Measurements from ENCODE around the gene EHMT1. TPM values are rescaled to one million over a fixed set of nuclear protein-coding genes. Genes with fewer than 3 reads are reported as not detected.
"Not testable (repeated sequence)": the region's sequence is repeated elsewhere in the genome, so short reads cannot be mapped to it uniquely, and the experiment has no call there.

Gene EHMT1
- total RNA-seq, 6 experiments from 2014 or later = 41.0 to 116 (median 46.9) TPM

DNA sequence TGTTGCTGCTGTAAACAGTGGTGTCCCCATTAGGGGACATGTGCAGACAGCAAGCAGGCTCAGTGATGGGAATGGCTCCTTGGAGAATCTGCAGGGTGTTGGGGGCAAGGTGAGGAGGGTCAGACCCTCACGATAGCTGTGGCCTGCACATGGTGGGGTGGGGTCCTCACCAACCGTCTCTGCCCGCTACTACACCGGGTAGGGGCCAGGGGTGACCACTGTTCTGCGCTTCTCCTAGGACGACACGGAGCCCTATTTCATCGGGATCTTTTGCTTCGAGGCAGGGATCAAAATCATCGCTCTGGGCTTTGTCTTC, 263.7 kb downstream of the EHMT1 start:
- H3K27ac Mint-ChIP-seq = no peak overlapping the region
- DNase-seq = no peak
- TF ChIP-seq, protein P1, sequence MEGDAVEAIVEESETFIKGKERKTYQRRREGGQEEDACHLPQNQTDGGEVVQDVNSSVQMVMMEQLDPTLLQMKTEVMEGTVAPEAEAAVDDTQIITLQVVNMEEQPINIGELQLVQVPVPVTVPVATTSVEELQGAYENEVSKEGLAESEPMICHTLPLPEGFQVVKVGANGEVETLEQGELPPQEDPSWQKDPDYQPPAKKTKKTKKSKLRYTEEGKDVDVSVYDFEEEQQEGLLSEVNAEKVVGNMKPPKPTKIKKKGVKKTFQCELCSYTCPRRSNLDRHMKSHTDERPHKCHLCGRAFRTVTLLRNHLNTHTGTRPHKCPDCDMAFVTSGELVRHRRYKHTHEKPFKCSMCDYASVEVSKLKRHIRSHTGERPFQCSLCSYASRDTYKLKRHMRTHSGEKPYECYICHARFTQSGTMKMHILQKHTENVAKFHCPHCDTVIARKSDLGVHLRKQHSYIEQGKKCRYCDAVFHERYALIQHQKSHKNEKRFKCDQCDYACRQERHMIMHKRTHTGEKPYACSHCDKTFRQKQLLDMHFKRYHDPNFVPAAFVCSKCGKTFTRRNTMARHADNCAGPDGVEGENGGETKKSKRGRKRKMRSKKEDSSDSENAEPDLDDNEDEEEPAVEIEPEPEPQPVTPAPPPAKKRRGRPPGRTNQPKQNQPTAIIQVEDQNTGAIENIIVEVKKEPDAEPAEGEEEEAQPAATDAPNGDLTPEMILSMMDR (IDR thresholded peaks at IDR 0.05) = no peak
- H3K4me1 Mint-ChIP-seq (ENCODE audit: low read depth) = no peaks in the 10 kb centered on the region
- H3K9me3 Mint-ChIP-seq = no peaks in the 10 kb centered on the region; the same call in 1 of the 2 replicates
- H3K4me3 Mint-ChIP-seq = no peak overlapping the region
- no peaks in the 10 kb centered on the region for H3K36me3 Mint-ChIP-seq (ENCODE audit: low read depth)
- H3K27me3 Mint-ChIP-seq (ENCODE audit: insufficient read depth) = peaks cover 2% of the 10 kb centered on the region; the same call in 1 of the 2 replicates

DNA sequence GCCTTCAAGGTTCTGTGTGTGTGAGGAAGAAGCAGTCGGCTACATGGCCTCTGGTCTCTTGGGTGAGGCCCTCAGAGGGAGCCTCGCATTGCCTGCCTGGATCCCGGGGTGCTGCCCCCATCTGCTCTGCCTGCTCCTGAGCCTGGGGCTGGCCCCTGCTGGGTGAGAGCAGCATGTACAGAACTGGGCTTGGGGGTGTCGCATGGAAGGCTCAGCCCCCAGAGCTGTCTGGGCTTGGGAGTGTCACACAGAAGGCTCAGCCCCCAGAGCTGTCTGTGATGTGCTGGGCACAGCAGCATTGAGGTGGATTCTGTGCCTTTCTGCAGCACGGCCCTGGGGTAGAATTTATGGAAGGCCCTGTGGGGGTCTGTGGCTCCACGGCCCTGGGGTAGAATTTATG, 265.2 kb downstream of the EHMT1 start:
- H3K27ac Mint-ChIP-seq; H3K4me1 Mint-ChIP-seq (ENCODE audit: low read depth); H3K27me3 Mint-ChIP-seq (ENCODE audit: insufficient read depth); DNase-seq; H3K4me3 Mint-ChIP-seq; H3K36me3 Mint-ChIP-seq (ENCODE audit: low read depth); H3K9me3 Mint-ChIP-seq: not testable (repeated sequence)

DNA sequence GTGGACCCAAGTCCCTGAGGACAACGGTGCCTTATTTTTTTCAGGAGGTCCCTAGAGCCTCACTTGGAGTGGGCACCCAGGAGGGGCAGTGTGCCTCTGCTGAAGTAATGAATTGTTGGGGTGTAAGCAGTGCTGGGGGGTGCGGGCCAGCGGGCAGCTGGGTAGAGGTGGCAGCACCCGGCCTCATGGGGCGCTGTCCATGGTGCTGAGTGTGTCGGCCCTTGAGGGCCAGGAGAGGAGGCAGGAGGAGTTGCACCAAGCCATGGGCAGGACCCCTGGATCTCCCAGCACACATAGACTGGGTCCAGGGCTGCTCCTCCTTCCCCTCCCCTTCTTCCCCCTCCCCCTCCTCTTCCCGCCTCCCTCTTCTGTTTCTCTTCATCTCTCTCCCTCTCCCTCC, 265.7 kb downstream of the EHMT1 start:
- H3K36me3 Mint-ChIP-seq (ENCODE audit: low read depth); H3K4me3 Mint-ChIP-seq; H3K27me3 Mint-ChIP-seq (ENCODE audit: insufficient read depth); H3K9me3 Mint-ChIP-seq; H3K27ac Mint-ChIP-seq; H3K4me1 Mint-ChIP-seq (ENCODE audit: low read depth); DNase-seq: not testable (repeated sequence)

DNA sequence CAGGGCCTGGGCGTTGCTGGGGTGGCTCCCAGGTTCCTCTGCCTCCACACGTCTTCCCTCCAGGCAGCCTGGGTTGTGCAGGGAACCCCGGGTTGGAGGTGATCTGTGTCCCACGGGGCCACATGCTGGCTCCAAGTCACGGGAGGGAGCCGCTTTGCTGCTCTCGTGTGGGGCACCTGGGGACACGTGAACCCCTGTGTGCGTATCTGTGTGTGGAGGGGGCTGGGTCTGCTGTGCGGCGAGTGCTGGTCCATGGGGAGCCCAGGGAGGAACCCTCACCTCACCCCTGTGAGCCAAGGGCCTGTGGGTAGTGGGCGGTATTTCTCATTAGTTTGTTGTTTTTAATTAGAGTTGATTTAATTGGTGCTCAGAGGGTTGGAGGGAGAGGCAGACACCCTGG, 266.3 kb downstream of the EHMT1 start:
- H3K9me3 Mint-ChIP-seq; H3K36me3 Mint-ChIP-seq (ENCODE audit: low read depth); DNase-seq; H3K27me3 Mint-ChIP-seq (ENCODE audit: insufficient read depth); H3K27ac Mint-ChIP-seq; H3K4me3 Mint-ChIP-seq; H3K4me1 Mint-ChIP-seq (ENCODE audit: low read depth): not testable (repeated sequence)

Small RNA genes lying within 50 kb of the gene (microRNA-seq; reads per million reads assigned to microRNA genes)
- gene MIR602 = 2.3 reads per million

Other genes starting within 250 kb of the EHMT1 start
- 10 to 100 TPM in 1 of 6 experiments, 1 to 10 TPM in 5; 6.4 to 10.6 (median 8.7) TPM for gene EXD3, start 195.8 kb upstream of the EHMT1 start, total RNA-seq (2021; fragmentation: NEBNext Ultra II Directional; extraction: Animal tissue kit (Norgen Biotek cat#: 25700))
- under 1 TPM in 5 of 6 experiments, not detected in 1; 0.09 to 0.36 (median 0.20) TPM for gene NOXA1, start 195.6 kb upstream of the EHMT1 start, total RNA-seq (2021; fragmentation: NEBNext Ultra II Directional; extraction: Animal tissue kit (Norgen Biotek cat#: 25700))
- gene ENTPD8, start 177.6 kb upstream of the EHMT1 start, total RNA-seq (2021; fragmentation: NEBNext Ultra II Directional; extraction: Animal tissue kit (Norgen Biotek cat#: 25700)) = not detected
- gene NSMF, start 159.7 kb upstream of the EHMT1 start, total RNA-seq (2021; fragmentation: NEBNext Ultra II Directional; extraction: Animal tissue kit (Norgen Biotek cat#: 25700)) = 10 to 100 TPM; 24.3 to 29.9 (median 26.4) TPM
- under 1 TPM; 0.20 to 0.90 (median 0.52) TPM for gene PNPLA7, start 68.6 kb upstream of the EHMT1 start, total RNA-seq (2021; fragmentation: NEBNext Ultra II Directional; extraction: Animal tissue kit (Norgen Biotek cat#: 25700))
- 10 to 100 TPM; 48.4 to 67.7 (median 57.3) TPM for gene MRPL41, start 67.1 kb upstream of the EHMT1 start, total RNA-seq (2021; fragmentation: NEBNext Ultra II Directional; extraction: Animal tissue kit (Norgen Biotek cat#: 25700))
- gene DPH7, start 40.1 kb upstream of the EHMT1 start, total RNA-seq (2021; fragmentation: NEBNext Ultra II Directional; extraction: Animal tissue kit (Norgen Biotek cat#: 25700)) = 10 to 100 TPM; 18.2 to 20.7 (median 20.1) TPM
- gene ZMYND19, start 28.5 kb upstream of the EHMT1 start, total RNA-seq (2021; fragmentation: NEBNext Ultra II Directional; extraction: Animal tissue kit (Norgen Biotek cat#: 25700)) = 10 to 100 TPM; 23.9 to 34.4 (median 25.4) TPM
- gene ARRDC1, start 13.3 kb upstream of the EHMT1 start, total RNA-seq (2021; fragmentation: NEBNext Ultra II Directional; extraction: Animal tissue kit (Norgen Biotek cat#: 25700)) = 10 to 100 TPM; 15.9 to 18.2 (median 17.1) TPM

All from HFFc6 (cell line).